Measurements from ENCODE around the gene CYP8B1. TPM values are rescaled to one million over a fixed set of nuclear protein-coding genes. Genes with fewer than 3 reads are reported as not detected.

The CYP8B1 gene
- total RNA-seq, 1 experiment from 2014 or later: not detected

DNA sequence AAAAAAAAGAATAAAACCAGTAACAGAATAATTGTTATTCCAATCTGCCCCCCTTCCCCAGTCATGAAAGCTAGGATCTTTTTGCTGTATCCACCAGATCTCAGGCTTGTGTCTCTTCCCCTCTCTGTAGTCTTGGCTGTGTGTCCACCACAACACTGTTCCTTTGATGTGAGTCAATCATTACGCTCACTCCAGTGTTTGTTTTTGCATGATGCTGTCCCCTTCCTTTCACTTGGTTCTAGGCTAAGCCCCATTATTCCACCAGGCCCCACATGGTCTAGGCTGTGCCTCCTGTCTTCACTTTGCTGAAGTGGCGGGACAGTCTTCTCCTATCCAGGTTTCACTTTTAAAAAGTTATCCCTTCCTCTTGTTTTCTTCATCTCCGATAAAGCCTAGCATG lies 52.9 kb downstream of the CYP8B1 start:
- ChIA-PET CTCF (no interaction called here), POLR2A (no interaction called here)
- H3K4me3 ChIP-seq (ENCODE audit: low read depth, low read length): no peak overlapping the region
- Mint-ChIP-seq H3K36me3 (ENCODE audit: insufficient read depth, unreplicated experiment) (no peaks in the 10 kb centered on the region), H3K9me3 (ENCODE audit: unreplicated experiment) (no peaks in the 10 kb centered on the region), H3K27ac (ENCODE audit: unreplicated experiment) (no peak overlapping the region), H3K4me1 (ENCODE audit: low read depth, unreplicated experiment) (peaks cover 35% of the 10 kb centered on the region), H3K27me3 (ENCODE audit: insufficient read depth, unreplicated experiment) (no peaks in the 10 kb centered on the region), H3K4me3 (ENCODE audit: unreplicated experiment) (no peak overlapping the region)
- no peaks in the 10 kb centered on the region for H3K36me3 ChIP-seq (ENCODE audit: control insufficient read depth, insufficient read depth, low read length)
- TF ChIP-seq CTCF (IDR thresholded peaks at IDR 0.05; ENCODE audit: insufficient read depth in 1 of 2, low read depth in 1 of 2, low read length in 1 of 2, severe bottlenecking in 1 of 2, unreplicated experiment in 1 of 2): no peak
- no TSS peak for BruUV-seq (replicated peaks)
- no peak for DNase-seq
- intact Hi-C loops (cut with micrococcal nuclease; ENCODE audit: unreplicated experiment): no loop called here
- H3K4me1 ChIP-seq: peaks cover 20% of the 10 kb centered on the region
- no peaks in the 10 kb centered on the region for H3K9me3 ChIP-seq
- no peaks in the 10 kb centered on the region for H3K27me3 ChIP-seq (replicated peaks; ENCODE audit: control insufficient read depth, insufficient read depth, low read length)

Other genes with a start within 250 kb of the CYP8B1 start
- gene ZBTB47, start 222.2 kb downstream of the CYP8B1 start, total RNA-seq (2022): 4.8 and 5.2 TPM in 2 replicates
- gene KLHL40, start 190.3 kb downstream of the CYP8B1 start, total RNA-seq (2022): not detected in 2 replicates
- not detected in 2 replicates for gene HHATL, start 173.1 kb downstream of the CYP8B1 start, total RNA-seq (2022)
- 0.82 and 1.4 TPM in 2 replicates for gene CCDC13, start 102.6 kb downstream of the CYP8B1 start, total RNA-seq (2022)
- gene HIGD1A, start 71.4 kb downstream of the CYP8B1 start, total RNA-seq (2022): 108 and 112 TPM in 2 replicates
- gene ACKR2, start 66.4 kb downstream of the CYP8B1 start, total RNA-seq (2022): 3.5 and 4.1 TPM in 2 replicates
- gene ZNF662, start 30.3 kb upstream of the CYP8B1 start, total RNA-seq (2022): 10.3 and 13.4 TPM in 2 replicates
- gene GASK1A, start 103.4 kb upstream of the CYP8B1 start, total RNA-seq (2022): 0.16 TPM in 1 of 2 replicates, not detected in the other
- gene POMGNT2, start 230.2 kb upstream of the CYP8B1 start, total RNA-seq (2022): 9.1 and 10.1 TPM in 2 replicates